Gastrocnemius medialis (tissue), 4 donors: ENCODE measurements around the gene COL4A1.

Experiments used
- CTCF ChIP-seq, 5 experiments: fragments of 450-650 bp in 3 of 5; fragments of 200-600 bp in 2 of 5; sonication (generic) in 2 of 5; IDR thresholded peaks in 4 of 5; conservative IDR thresholded peaks in 1 of 5; 1 replicate in 4 of 5; 2 replicates in 1 of 5; pipeline ENCODE4 v1.5.1; 2016 to 2019; ENCODE audit warnings: antibody characterized with exemption in 5 of 5, mild to moderate bottlenecking in 3 of 5, moderate library complexity in 3 of 5
- POLR2A ChIP-seq, 2 donors: fragments of 450-650 bp; IDR thresholded peaks; one replicate each; pipeline ENCODE4 v1.6.1; 2017; ENCODE audit warnings: antibody characterized with exemption in 2 of 2, mild to moderate bottlenecking in 2 of 2, moderate library complexity in 2 of 2

GRCh38 chr13:110275931-110276552, 30.9 kb downstream of the COL4A1 start:
- TF ChIP-seq POLR2A (IDR thresholded peaks at IDR 0.05), result no peak
- TF ChIP-seq CTCF (IDR thresholded peaks at IDR 0.05 in 4 of 5, conservative IDR thresholded peaks at IDR 0.05 in 1 of 5), result no peak
